Suppressor macrophage treated with lipopolysaccharide for 1 hour (primary cell): ENCODE data around the gene DNTTIP2.
"Not testable (repeated sequence)": the region's sequence is repeated elsewhere in the genome, so short reads cannot be mapped to it uniquely, and the experiment has no call there.

Experiments used
- DNase-seq, 3 donors: peaks; one replicate each; pipeline ENCODE4 v3.0.0-alpha.2; 2020 to 2022

The DNTTIP2 gene

GRCh38 chr1:93840956-93841482 is 38.0 kb downstream of the DNTTIP2 start:
- DNase-seq, result no peak

- peak in 1 of 3 donors; percentile 22 for DNase-seq
These were observed 39.3 kb downstream of the DNTTIP2 start for GRCh38 chr1:93839753-93840152.

- peak; percentile 76 to 89 (median 83) for DNase-seq
These were observed 39.7 kb downstream of the DNTTIP2 start for GRCh38 chr1:93839307-93839706.

- DNase-seq, result no peak
These were observed 41.0 kb downstream of the DNTTIP2 start for GRCh38 chr1:93837961-93838360.

- DNase-seq, result not testable (repeated sequence)
These were observed 45.7 kb downstream of the DNTTIP2 start for GRCh38 chr1:93833293-93833692.

- no peak for DNase-seq
These were observed 49.9 kb downstream of the DNTTIP2 start for GRCh38 chr1:93829061-93829460.

GRCh38 chr1:93828367-93828755 is 50.6 kb downstream of the DNTTIP2 start:
- no peak for DNase-seq

- no peak for DNase-seq
These were observed 51.2 kb downstream of the DNTTIP2 start for GRCh38 chr1:93827633-93828366.

GRCh38 chr1:93827128-93827527 is 51.9 kb downstream of the DNTTIP2 start:
- no peak for DNase-seq

GRCh38 chr1:93824834-93825233 is 54.2 kb downstream of the DNTTIP2 start:
- no peak for DNase-seq

- DNase-seq, result no peak
These were observed 56.1 kb downstream of the DNTTIP2 start for GRCh38 chr1:93822730-93823425.

GRCh38 chr1:93821423-93822144 is 57.4 kb downstream of the DNTTIP2 start:
- no peak for DNase-seq

- no peak for DNase-seq
These were observed 58.2 kb downstream of the DNTTIP2 start for GRCh38 chr1:93820554-93821422.

GRCh38 chr1:93818570-93818959 is 60.4 kb downstream of the DNTTIP2 start:
- DNase-seq, result peak in 1 of 3 donors; percentile 14

- peak in 1 of 3 donors; percentile 20 for DNase-seq
These were observed 61.0 kb downstream of the DNTTIP2 start for GRCh38 chr1:93817819-93818569.

- DNase-seq, result peak; percentile 46 to 69 (median 50)
These were observed 61.9 kb downstream of the DNTTIP2 start for GRCh38 chr1:93816970-93817678.
